HL-60 (cell line): ENCODE results near the gene CREB3.

Experiments
- DNase-seq, 2 experiments: peaks; one replicate each; pipeline ENCODE4 v3.0.0-alpha.2; 2010 to 2020; ENCODE audit warnings: low read depth in 1 of 2, low spot score in 1 of 2
- H3K27ac ChIP-seq: fragments of 250-450 bp; sonication (Bioruptor Pico); replicated peaks from 2 replicates; pipeline ENCODE4 v1.5.1; 2020; ENCODE audit warnings: mild to moderate bottlenecking, moderate library complexity
- H3K27me3 ChIP-seq: fragments of 250-450 bp; sonication (Bioruptor Pico); 2 replicates; pipeline ENCODE4 v1.5.1; 2021; ENCODE audit warnings: mild to moderate bottlenecking, moderate library complexity; ENCODE audit not compliant: insufficient read depth, poor library complexity, severe bottlenecking
- H3K4me3 ChIP-seq: replicated peaks from 2 replicates; pipeline ENCODE4 v1.5.1; 2011; ENCODE audit warnings: mild to moderate bottlenecking, control low read depth, low read length; ENCODE audit not compliant: insufficient read depth
- GABPA ChIP-seq: IDR thresholded peaks from 2 replicates; pipeline ENCODE4 v1.6.1; 2012; ENCODE audit warnings: low read depth
- POLR2AphosphoS5 ChIP-seq: IDR thresholded peaks from 2 replicates; pipeline ENCODE4 v1.6.1; 2012; ENCODE audit warnings: low read depth
- REST ChIP-seq: IDR thresholded peaks from 2 replicates; pipeline ENCODE4 v1.6.1; 2012; ENCODE audit warnings: low read depth; ENCODE audit not compliant: insufficient replicate concordance
- SPI1 ChIP-seq: IDR thresholded peaks from 2 replicates; pipeline ENCODE4 v1.6.1; 2012; ENCODE audit warnings: low read depth, mild to moderate bottlenecking, borderline replicate concordance
- TF ChIP-seq, protein P1 (sequence below): IDR thresholded peaks from one replicate; pipeline ENCODE4 v1.5.1; 2011; ENCODE audit warnings: low read length, control low read depth, inconsistent platforms; ENCODE audit not compliant: insufficient read depth

CREB3 gene

DNA sequence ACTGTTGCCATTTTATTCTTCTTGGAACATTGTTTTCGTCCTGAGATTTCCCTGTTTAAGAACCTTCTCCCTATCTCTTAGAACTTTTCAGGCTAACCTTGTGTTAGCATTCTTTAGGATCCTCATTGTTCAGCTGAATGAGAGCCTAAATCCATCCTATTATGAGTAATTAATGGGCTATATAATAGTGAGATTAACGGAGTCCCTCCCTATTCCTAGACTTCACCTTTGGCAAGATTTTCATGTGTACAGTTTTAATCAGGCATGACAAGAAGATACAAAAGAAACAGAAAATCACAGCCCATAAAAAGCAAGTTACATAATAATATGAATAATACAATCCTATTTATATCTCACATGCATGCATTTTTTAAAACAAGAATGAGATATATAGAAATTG, 30.7 kb downstream of the CREB3 start:
- Histone ChIP-seq H3K27me3 (no peaks in the 10 kb centered on the region), H3K4me3 (no peak overlapping the region), H3K27ac (no peak overlapping the region)
- DNase-seq: no peak
- TF ChIP-seq POLR2AphosphoS5: no peak
- no peak for TF ChIP-seq GABPA
- TF ChIP-seq, protein P1, sequence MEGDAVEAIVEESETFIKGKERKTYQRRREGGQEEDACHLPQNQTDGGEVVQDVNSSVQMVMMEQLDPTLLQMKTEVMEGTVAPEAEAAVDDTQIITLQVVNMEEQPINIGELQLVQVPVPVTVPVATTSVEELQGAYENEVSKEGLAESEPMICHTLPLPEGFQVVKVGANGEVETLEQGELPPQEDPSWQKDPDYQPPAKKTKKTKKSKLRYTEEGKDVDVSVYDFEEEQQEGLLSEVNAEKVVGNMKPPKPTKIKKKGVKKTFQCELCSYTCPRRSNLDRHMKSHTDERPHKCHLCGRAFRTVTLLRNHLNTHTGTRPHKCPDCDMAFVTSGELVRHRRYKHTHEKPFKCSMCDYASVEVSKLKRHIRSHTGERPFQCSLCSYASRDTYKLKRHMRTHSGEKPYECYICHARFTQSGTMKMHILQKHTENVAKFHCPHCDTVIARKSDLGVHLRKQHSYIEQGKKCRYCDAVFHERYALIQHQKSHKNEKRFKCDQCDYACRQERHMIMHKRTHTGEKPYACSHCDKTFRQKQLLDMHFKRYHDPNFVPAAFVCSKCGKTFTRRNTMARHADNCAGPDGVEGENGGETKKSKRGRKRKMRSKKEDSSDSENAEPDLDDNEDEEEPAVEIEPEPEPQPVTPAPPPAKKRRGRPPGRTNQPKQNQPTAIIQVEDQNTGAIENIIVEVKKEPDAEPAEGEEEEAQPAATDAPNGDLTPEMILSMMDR: no peak
- no peak for TF ChIP-seq REST
- no peak for TF ChIP-seq SPI1

DNA sequence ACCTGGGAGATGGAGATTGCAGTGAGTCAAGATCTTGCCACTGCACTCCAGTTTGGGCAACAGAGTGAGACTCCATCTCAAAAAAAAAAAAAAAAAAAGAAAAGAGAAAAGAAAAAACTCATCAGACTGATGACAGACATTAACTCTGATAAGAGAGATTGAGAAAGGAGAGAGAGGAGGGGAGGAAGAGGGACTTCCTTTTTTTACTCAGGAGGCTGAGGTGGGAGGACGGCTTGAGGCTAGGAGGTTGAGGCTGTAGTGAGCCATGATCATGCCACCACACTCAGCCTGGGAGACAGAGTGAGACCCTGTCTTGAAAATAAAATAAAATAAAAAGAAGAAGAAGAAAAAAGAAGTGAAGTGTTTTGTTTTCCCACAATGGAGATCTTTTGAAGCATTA, 31.3 kb downstream of the CREB3 start:
- no peak overlapping the region for H3K27ac ChIP-seq
- no peak for DNase-seq
- no peaks in the 10 kb centered on the region for H3K27me3 ChIP-seq
- peak; percentile 55; the same call in 1 of the 2 replicates for TF ChIP-seq SPI1
- no peak for TF ChIP-seq POLR2AphosphoS5
- H3K4me3 ChIP-seq: no peak overlapping the region

GRCh38 chr9:35766997-35767396, 34.5 kb downstream of the CREB3 start:
- TF ChIP-seq POLR2AphosphoS5 (no peak), SPI1 (no peak), GABPA (no peak), REST (no peak)
- TF ChIP-seq, protein P1: no peak
- DNase-seq: no peak
- no peaks in the 10 kb centered on the region for H3K27me3 ChIP-seq
- no peak overlapping the region for H3K4me3 ChIP-seq
- no peak overlapping the region for H3K27ac ChIP-seq

DNA sequence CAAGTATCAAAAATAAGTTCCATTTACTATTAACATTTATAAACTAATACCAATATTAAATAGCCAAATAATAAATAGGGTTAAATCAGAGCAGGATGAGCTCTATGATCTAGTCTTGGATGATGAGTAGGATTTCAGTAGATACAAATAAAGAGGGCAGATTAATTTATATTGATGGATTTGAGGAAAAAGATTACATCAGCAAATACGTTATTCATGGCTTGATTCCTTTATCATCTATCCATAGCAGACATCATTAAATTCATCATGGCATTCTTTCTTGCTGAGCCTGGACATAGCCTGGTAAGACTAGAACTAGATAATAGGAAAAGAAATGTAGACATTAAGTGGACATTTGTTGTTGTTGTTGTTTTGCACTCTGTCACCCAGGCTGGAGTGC, 35.0 kb downstream of the CREB3 start:
- H3K4me3 ChIP-seq: no peak overlapping the region
- TF ChIP-seq REST (no peak), GABPA (no peak), POLR2AphosphoS5 (no peak), SPI1 (no peak)
- TF ChIP-seq, protein P1: no peak
- no peak for DNase-seq
- no peaks in the 10 kb centered on the region for H3K27me3 ChIP-seq
- H3K27ac ChIP-seq: no peak overlapping the region
